GM12878 (cell line): ENCODE results near the gene HPRT1. TPM values are rescaled to one million over a fixed set of nuclear protein-coding genes. Genes with fewer than 3 reads are reported as not detected.
A peak's percentile ranks its signal among the peaks of the same experiment; 100 is the strongest.

Source experiments
- ATAC-seq: fragments of 200-7000 bp; cut with Tn5 transposase; 3 replicates; pipeline ENCODE4 v1.9.1; 2020; ENCODE audit warnings: mild to moderate bottlenecking, moderate library complexity
- BruUV-seq: library from RNA; stranded (reverse); fragments of 400-500 nt; replicated peaks from 2 replicates; lab custom pipeline; 2021; lab: Mats Ljungman, UMichigan
- CTCF ChIA-PET: fragments of 300-600 bp; sonication (Branson Sonifier 250); formaldehyde crosslinking; extraction: SDS; loops from one replicate; lab custom pipeline; 2021; ENCODE audit warnings: inconsistent platforms; lab: Yijun Ruan, JAX
- POLR2A ChIA-PET: fragments of 350-600 bp; formaldehyde crosslinking; extraction: SDS; loops from one replicate; lab custom pipeline; 2021; ENCODE audit warnings: inconsistent platforms; lab: Charles Lee
- RAD21 ChIA-PET: fragments of 300-600 bp; sonication (Branson Sonifier 250); formaldehyde crosslinking; loops from one replicate; lab custom pipeline; 2023; ENCODE audit warnings: antibody characterized with exemption; ENCODE audit not compliant: unreplicated experiment; lab: Charles Lee
- SMC1A ChIA-PET: fragments of 300-600 bp; sonication (Branson Sonifier 250); formaldehyde crosslinking; loops from one replicate; lab custom pipeline; 2023; ENCODE audit not compliant: unreplicated experiment, uncharacterized antibody; lab: Charles Lee
- DNase-seq: peaks from one replicate; pipeline ENCODE4 v3.0.0-alpha.2; 2011; ENCODE audit warnings: low read depth, low spot score
- FAIRE-seq: peaks from 3 replicates; lab custom pipeline; 2011; peaks lifted over from hg19 to GRCh38; lab: Jason Lieb, UNC
- H2AFZ ChIP-seq: 2 replicates; pipeline ENCODE4 v1.6.0; 2011; ENCODE audit warnings: low read depth, low read length, control low read depth; ENCODE audit not compliant: control insufficient read depth
- H3K27ac ChIP-seq: 2 replicates; pipeline ENCODE4 v1.5.1; 2011; ENCODE audit warnings: control low read depth; ENCODE audit not compliant: control insufficient read depth, insufficient read depth
- H3K27me3 ChIP-seq, 2 experiments: replicated peaks in 1 of 2; 2 replicates each; pipeline versions ENCODE4 v1.6.0 to v1.6.1; 2011; ENCODE audit warnings: low read length in 1 of 2; ENCODE audit not compliant: control insufficient read depth in 2 of 2, insufficient read depth in 2 of 2
- H3K36me3 ChIP-seq, 2 experiments: 2 replicates each; pipeline ENCODE4 v1.5.1; 2011; ENCODE audit warnings: low read length in 1 of 2; ENCODE audit not compliant: control insufficient read depth in 2 of 2, insufficient read depth in 2 of 2
- H3K4me1 ChIP-seq: 2 replicates; pipeline ENCODE4 v1.6.1; 2011; ENCODE audit warnings: mild to moderate bottlenecking, low read length, moderate library complexity, mixed read lengths; ENCODE audit not compliant: control insufficient read depth, insufficient read depth
- H3K4me2 ChIP-seq: 2 replicates; pipeline ENCODE4 v1.6.0; 2011; ENCODE audit warnings: control low read depth; ENCODE audit not compliant: control insufficient read depth, insufficient read depth
- H3K4me3 ChIP-seq: fragments of 200-600 bp; sonication (generic); 2 replicates; pipeline ENCODE4 v1.5.1; 2016
- H3K79me2 ChIP-seq: 2 replicates; pipeline ENCODE4 v1.6.0; 2011; ENCODE audit warnings: low read length; ENCODE audit not compliant: control insufficient read depth, insufficient read depth
- H3K9ac ChIP-seq: 2 replicates; pipeline ENCODE4 v1.8.0; 2011; ENCODE audit warnings: low read length, control low read depth, mixed read lengths; ENCODE audit not compliant: control insufficient read depth, insufficient read depth
- H3K9me3 ChIP-seq: replicated peaks from 3 replicates; pipeline ENCODE4 v1.5.1; 2011; ENCODE audit warnings: mild to moderate bottlenecking, low read length; ENCODE audit not compliant: control insufficient read depth, insufficient read depth
- H4K20me1 ChIP-seq: 2 replicates; pipeline ENCODE4 v1.6.0; 2011; ENCODE audit not compliant: control insufficient read depth, insufficient read depth
- ATF3 ChIP-seq: IDR thresholded peaks from 2 replicates; pipeline ENCODE4 v1.6.1; 2011; ENCODE audit warnings: low read depth, mild to moderate bottlenecking, low read length, moderate library complexity, borderline replicate concordance; ENCODE audit errors: extremely low read depth
- BRCA1 ChIP-seq: IDR thresholded peaks from 2 replicates; pipeline ENCODE4 v1.6.1; 2011; ENCODE audit warnings: low read depth, low read length, improper control_type of control experiment
- CTCF ChIP-seq, 3 experiments: IDR thresholded peaks in 2 of 3; conservative IDR thresholded peaks in 1 of 3; 2 replicates each; pipeline ENCODE4 v1.5.1; 2011; ENCODE audit warnings: low read depth in 3 of 3, low read length in 3 of 3, mild to moderate bottlenecking in 3 of 3, control low read depth in 2 of 3, moderate library complexity in 2 of 3, inconsistent platforms in 1 of 3, mixed read lengths in 1 of 3; ENCODE audit not compliant: control insufficient read depth in 2 of 3, insufficient read depth in 1 of 3; ENCODE audit errors: extremely low read depth in 1 of 3
- EED ChIP-seq: sonication (generic); IDR thresholded peaks from 2 replicates; pipeline ENCODE4 v1.6.1; 2016; ENCODE audit warnings: antibody characterized with exemption, low read depth
- FOXM1 ChIP-seq: IDR thresholded peaks from 2 replicates; pipeline ENCODE4 v1.6.1; 2012; ENCODE audit warnings: low read depth, mild to moderate bottlenecking, inconsistent platforms, low read length, moderate library complexity
- GABPA ChIP-seq: IDR thresholded peaks from 2 replicates; pipeline ENCODE4 v1.6.1; 2014; ENCODE audit warnings: antibody characterized with exemption, low read depth, mild to moderate bottlenecking, inconsistent platforms
- HCFC1 ChIP-seq: fragments of 150-350 bp; IDR thresholded peaks from 2 replicates; pipeline ENCODE4 v1.6.1; 2014; ENCODE audit warnings: low read length
- KAT2A ChIP-seq: conservative IDR thresholded peaks from 2 replicates; pipeline ENCODE4 v1.6.1; 2011; ENCODE audit warnings: low read depth, low read length; ENCODE audit not compliant: control insufficient read depth
- LARP7 ChIP-seq: fragments of 450-650 bp; IDR thresholded peaks from 2 replicates; pipeline ENCODE4 v1.6.1; 2017; ENCODE audit warnings: mild to moderate bottlenecking
- MEF2A ChIP-seq: IDR thresholded peaks from 2 replicates; pipeline ENCODE4 v1.6.1; 2011; ENCODE audit warnings: low read depth, mild to moderate bottlenecking, low read length, moderate library complexity; ENCODE audit not compliant: insufficient read depth
- MTA3 ChIP-seq: IDR thresholded peaks from 2 replicates; pipeline ENCODE4 v1.6.1; 2012; ENCODE audit warnings: low read length, inconsistent platforms, borderline replicate concordance
- MXI1 ChIP-seq: fragments of 150-350 bp; IDR thresholded peaks from 2 replicates; pipeline ENCODE4 v1.6.1; 2011; ENCODE audit warnings: low read depth, mild to moderate bottlenecking, inconsistent platforms, low read length, improper control_type of control experiment
- NBN ChIP-seq: fragments of 450-650 bp; IDR thresholded peaks from 2 replicates; pipeline ENCODE4 v1.6.1; 2016
- NFIC ChIP-seq: IDR thresholded peaks from 2 replicates; pipeline ENCODE4 v1.6.1; 2012; ENCODE audit warnings: low read depth, mild to moderate bottlenecking, inconsistent platforms, low read length, moderate library complexity
- NFYA ChIP-seq: IDR thresholded peaks from 2 replicates; pipeline ENCODE4 v1.6.1; 2011; ENCODE audit warnings: low read depth, mild to moderate bottlenecking, low read length, improper control_type of control experiment, borderline replicate concordance
- POU2F2 ChIP-seq: IDR thresholded peaks from 3 replicates; pipeline ENCODE4 v1.6.1; 2011; ENCODE audit warnings: low read depth, mild to moderate bottlenecking, low read length, borderline replicate concordance
- RAD21 ChIP-seq: IDR thresholded peaks from 2 replicates; pipeline ENCODE4 v1.6.1; 2011; ENCODE audit warnings: mild to moderate bottlenecking, low read depth, low read length, moderate library complexity; ENCODE audit not compliant: insufficient read depth
- RAD51 ChIP-seq: fragments of 450-650 bp; IDR thresholded peaks from 2 replicates; pipeline ENCODE4 v1.6.1; 2016; ENCODE audit warnings: moderate library complexity, mild to moderate bottlenecking, inconsistent platforms
- RCOR1 ChIP-seq: conservative IDR thresholded peaks from 2 replicates; pipeline ENCODE4 v1.6.1; 2012; ENCODE audit warnings: low read depth, low read length, improper control_type of control experiment
- RELA ChIP-seq: fragments of 450-650 bp; IDR thresholded peaks from 2 replicates; pipeline ENCODE4 v1.8.0; 2014; ENCODE audit warnings: borderline replicate concordance; ENCODE audit not compliant: partially characterized antibody
- SMARCA5 ChIP-seq: fragments of 450-650 bp; IDR thresholded peaks from 2 replicates; pipeline ENCODE4 v1.6.1; 2017; ENCODE audit warnings: mild to moderate bottlenecking
- SMC3 ChIP-seq: IDR thresholded peaks from 2 replicates; pipeline ENCODE4 v1.6.1; 2011; ENCODE audit warnings: low read length, improper control_type of control experiment, borderline replicate concordance
- SP1 ChIP-seq: IDR thresholded peaks from one replicate; pipeline ENCODE4 v1.6.1; 2011; ENCODE audit warnings: low read depth, low read length
- TAF1 ChIP-seq: IDR thresholded peaks from 2 replicates; pipeline ENCODE4 v1.6.1; 2011; ENCODE audit warnings: mild to moderate bottlenecking, low read depth, low read length, borderline replicate concordance
- YBX1 ChIP-seq: fragments of 450-650 bp; IDR thresholded peaks from 2 replicates; pipeline ENCODE4 v1.6.1; 2016; ENCODE audit warnings: antibody characterized with exemption
- WGBS: methylation state at CpG from one replicate; pipeline ENCODE4 v1.1.6; 2016; ENCODE audit warnings: low lambda C conversion rate; ENCODE audit not compliant: insufficient replicate concordance, insufficient coverage; ENCODE audit errors: missing lambda C conversion rate; 5-methylcytosine and 5-hydroxymethylcytosine counted together
- in situ Hi-C: fragments of 300-500 bp; cut with MboI; formaldehyde crosslinking; loops from 9 replicates; pipeline ENCODE4 v1.14.3; 2018; ENCODE audit warnings: mixed read lengths
- intact Hi-C: fragments of 100-400 bp; cut with micrococcal nuclease; formaldehyde crosslinking; loops from one replicate; pipeline ENCODE4 v1.14.2; 2022; ENCODE audit not compliant: unreplicated experiment
- polyA plus RNA-seq, 11 experiments: library from polyadenylated mRNA; depleted of rRNA in 4 of 11; unstranded in 6 of 11; stranded (reverse) in 5 of 11; fragments of >200 nt; fragmentation: Nextera tagmentation in 4 of 11; fragmentation: Illumina TruSeq in 1 of 11; extraction: Ambion mirVana in 4 of 11; extraction: Trizol in 1 of 11; gene quantifications; 1 replicate in 1 of 11; 2 replicates in 10 of 11; pipeline versions ENCODE4 v1.2.1 to v1.2.3, GENCODE V29; 2011 to 2016; ENCODE audit warnings: inconsistent platforms in 2 of 11, missing spikeins in 2 of 11, low read depth in 1 of 11
- total RNA-seq, 4 experiments: library from RNA; depleted of rRNA in 3 of 4; stranded (reverse); fragments of >200 nt in 3 of 4; fragmentation: Illumina TruSeq in 1 of 4; extraction: Trizol in 1 of 4; gene quantifications; 2 replicates each; pipeline versions ENCODE4 v1.2.1 to v1.2.3, GENCODE V29; 2013 to 2021

HPRT1 gene
- total and polyA plus RNA-seq, 10 of the 15 experiments (the other 5 are each of a cell fraction or from before 2014, with no cell fraction given) = 19.3 to 161 (median 92.7) TPM

DNA sequence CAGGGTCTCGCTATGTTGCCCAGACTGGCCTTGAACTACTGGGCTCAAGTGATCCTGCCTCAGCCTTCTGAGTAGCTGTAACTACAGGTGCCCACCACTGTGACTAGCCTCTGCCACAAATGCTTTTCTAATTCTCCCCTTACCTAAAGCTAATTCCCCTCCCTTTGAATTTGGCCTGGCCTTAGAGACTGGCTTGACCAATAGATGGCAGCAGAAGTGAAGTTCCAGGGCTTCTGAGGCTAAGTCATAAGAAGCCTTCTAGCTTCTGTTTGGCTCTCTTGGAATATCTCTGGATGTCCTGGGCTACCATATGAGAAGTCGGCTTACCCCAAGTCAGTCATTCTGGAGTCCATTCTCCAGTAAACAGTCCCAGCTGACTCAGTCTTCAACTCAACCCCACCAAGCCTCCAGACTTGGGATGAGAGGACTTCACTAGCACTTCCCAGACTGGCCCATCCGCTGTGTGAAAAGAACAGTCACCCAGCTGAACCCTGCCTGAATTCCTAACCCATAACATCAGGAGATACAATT, 61.0 kb downstream of the HPRT1 start:
- H3K9me3 ChIP-seq = no peaks in the 10 kb centered on the region
- 71% methylated on average over 3 of the region's 3 CpGs for WGBS
- CTCF ChIA-PET = interaction anchor here (0.6 to 3.6 kb wide), 13 partner anchors 11 to 273 kb away, joined by 3 to 19 read pairs (median 4); no protein-coding TSS in a partner anchor
- intact Hi-C loops (loop anchor here (2.0 to 5.0 kb wide), 2 partner anchors 231 to 262 kb away; no protein-coding TSS in a partner anchor), in situ Hi-C loops (no loop called here)
- no peaks in the 10 kb centered on the region for H3K79me2 ChIP-seq
- no peaks in the 10 kb centered on the region for H4K20me1 ChIP-seq
- FAIRE-seq (no peak), ATAC-seq (peak; percentile 91), DNase-seq (no peak)
- H3K4me1 ChIP-seq = no peaks in the 10 kb centered on the region
- TF ChIP-seq POU2F2 (no peak), TAF1 (no peak), RAD21 (peak; percentile 78), SMC3 (peak; percentile 60; the same call in 1 of the 2 replicates), FOXM1 (no peak), HCFC1 (no peak), RAD51 (no peak), EED (no peak), LARP7 (no peak), MTA3 (no peak), NBN (no peak), NFYA (no peak), MEF2A (no peak), GABPA (no peak), KAT2A (no peak), NFIC (no peak), RCOR1 (no peak), BRCA1 (no peak), MXI1 (no peak), CTCF (IDR thresholded peaks at IDR 0.05 in 2 of 3, conservative IDR thresholded peaks at IDR 0.05 in 1 of 3; ENCODE audit: control insufficient read depth in 2 of 3, extremely low read depth in 1 of 3, insufficient read depth in 1 of 3, low read depth in 3 of 3, low read length in 3 of 3) (peak; percentile 56 to 65 (median 59)), RELA (no peak), YBX1 (no peak), SMARCA5 (no peak), SP1 (no peak), ATF3 (no peak)
- no peak overlapping the region for H2AFZ ChIP-seq
- no peak overlapping the region for H3K9ac ChIP-seq
- no peak overlapping the region for H3K4me2 ChIP-seq
- no TSS peak for BruUV-seq
- no peaks in the 10 kb centered on the region for H3K36me3 ChIP-seq
- H3K4me3 ChIP-seq = no peak overlapping the region
- H3K27me3 ChIP-seq = no peaks in the 10 kb centered on the region
- POLR2A ChIA-PET = no interaction called here
- SMC1A ChIA-PET = interaction anchor here (0.6 to 1.6 kb wide), 7 partner anchors 9 to 1214 kb away, joined by 3 to 6 read pairs (median 3); no protein-coding TSS in a partner anchor
- RAD21 ChIA-PET = interaction anchor here (0.9 to 1.0 kb wide), 3 partner anchors 206 to 262 kb away, joined by 3 read pairs; no protein-coding TSS in a partner anchor
- no peak overlapping the region for H3K27ac ChIP-seq
